SU-DHL-6 (cell line): ENCODE data around the gene NT5C2.

Experiments
- CTCF ChIP-seq: fragments of 200-600 bp; sonication (generic); IDR thresholded peaks from one replicate; pipeline ENCODE4 v1.5.1; 2017; ENCODE audit warnings: antibody characterized with exemption, mild to moderate bottlenecking, low read length, moderate library complexity; ENCODE audit not compliant: insufficient read depth, poor library complexity, severe bottlenecking
- EZH2phosphoT487 ChIP-seq: fragments of 200-600 bp; sonication (generic), shearing (Covaris generic); conservative IDR thresholded peaks from 2 replicates; pipeline ENCODE4 v1.6.1; 2018; ENCODE audit warnings: mild to moderate bottlenecking, antibody characterized with exemption, low read length, moderate library complexity, mixed read lengths

GRCh38 chr10:103080891-103081581 lies 112.0 kb downstream of the NT5C2 start:
- no peak for TF ChIP-seq CTCF
- TF ChIP-seq EZH2phosphoT487 = no peak
